T-cell (primary cell): Measurements from ENCODE around the gene SETD2. TPM values are rescaled to one million over a fixed set of nuclear protein-coding genes. Genes with fewer than 3 reads are reported as not detected.
A peak's percentile ranks its signal among the peaks of the same experiment; 100 is the strongest.
"Not testable (repeated sequence)": the region's sequence is repeated elsewhere in the genome, so short reads cannot be mapped to it uniquely, and the experiment has no call there.

Experiments
- ATAC-seq, 4 experiments: fragments of 200-7000 bp in 3 of 4; fragments of 150-1000 bp in 1 of 4; cut with Tn5 transposase; replicated peaks in 1 of 4; 1 replicate in 3 of 4; 2 replicates in 1 of 4; pipeline ENCODE4 v1.10.0; 2021; ENCODE audit warnings: moderate library complexity in 3 of 4, mild to moderate bottlenecking in 2 of 4, moderate number of reproducible peaks in 1 of 4
- CTCF ChIA-PET, 2 donors: fragments of 300-600 bp; sonication (Branson Sonifier 250); formaldehyde crosslinking; loops; one replicate each; lab custom pipeline; 2022; ENCODE audit warnings: antibody characterized with exemption in 2 of 2; lab: Charles Lee
- POLR2A ChIA-PET, 2 donors: fragments of 300-600 bp; sonication (Branson Sonifier 250); formaldehyde crosslinking; loops; one replicate each; lab custom pipeline; 2022; ENCODE audit warnings: antibody characterized with exemption in 2 of 2; lab: Charles Lee
- DNase-seq, 35 experiments: peaks; one replicate each; pipeline versions ENCODE4 v3.0.0 to v3.0.0-alpha.2; 2013 to 2023
- H3K27ac ChIP-seq: one replicate; pipeline ENCODE4 v1.5.1; 2013; ENCODE audit warnings: low read length
- H3K27me3 ChIP-seq, 2 experiments: replicated peaks in 1 of 2; 1 replicate in 1 of 2; 2 replicates in 1 of 2; pipeline versions ENCODE4 v1.6.1 to v1.7.0; 2013; ENCODE audit warnings: low read length in 1 of 2, mixed read lengths in 1 of 2; ENCODE audit not compliant: control insufficient read depth in 2 of 2, insufficient read depth in 2 of 2; ENCODE audit errors: extremely low read depth in 1 of 2
- H3K36me3 ChIP-seq, 2 donors: 1 replicate in 1 of 2; 2 replicates in 1 of 2; pipeline versions ENCODE4 v1.6.1 to v1.7.0; 2013; ENCODE audit warnings: low read length in 1 of 2; ENCODE audit not compliant: control insufficient read depth in 2 of 2, insufficient read depth in 1 of 2; ENCODE audit errors: extremely low read depth in 1 of 2
- H3K4me1 ChIP-seq, 2 experiments: 1 replicate in 1 of 2; 2 replicates in 1 of 2; pipeline versions ENCODE4 v1.6.1 to v1.7.0; 2013; ENCODE audit warnings: low read length in 2 of 2, mixed read lengths in 1 of 2; ENCODE audit not compliant: insufficient read depth in 2 of 2, control insufficient read depth in 1 of 2; ENCODE audit errors: extremely low read depth in 1 of 2
- H3K4me3 ChIP-seq, 2 donors: 1 replicate in 1 of 2; 2 replicates in 1 of 2; pipeline versions ENCODE4 v1.5.1 to v1.7.0; 2013; ENCODE audit warnings: mild to moderate bottlenecking in 2 of 2, low read length in 1 of 2, moderate library complexity in 1 of 2; ENCODE audit not compliant: control insufficient read depth in 1 of 2; ENCODE audit errors: extremely low read depth in 1 of 2
- H3K9me3 ChIP-seq: 2 replicates; pipeline ENCODE4 v1.7.0; 2013
- H3K27ac Mint-ChIP-seq, 2 donors: one replicate each; pipeline ENCODE4 v1.8.0; 2020 to 2021; ENCODE audit warnings: mild to moderate bottlenecking in 2 of 2, mixed read lengths in 2 of 2
- H3K27me3 Mint-ChIP-seq, 2 donors: one replicate each; pipeline ENCODE4 v1.8.0; 2021 to 2022; ENCODE audit warnings: mixed read lengths in 2 of 2
- H3K36me3 Mint-ChIP-seq: one replicate; pipeline ENCODE4 v1.8.0; 2021; ENCODE audit warnings: mixed read lengths
- H3K4me1 Mint-ChIP-seq, 3 donors: one replicate each; pipeline ENCODE4 v1.8.0; 2020 to 2022; ENCODE audit warnings: mixed read lengths in 3 of 3, mild to moderate bottlenecking in 1 of 3
- H3K4me3 Mint-ChIP-seq, 3 donors: one replicate each; pipeline ENCODE4 v1.8.0; 2020 to 2022; ENCODE audit warnings: mild to moderate bottlenecking in 3 of 3, mixed read lengths in 3 of 3, moderate library complexity in 3 of 3
- H3K9me3 Mint-ChIP-seq, 3 donors: one replicate each; pipeline ENCODE4 v1.8.0; 2020 to 2022; ENCODE audit warnings: mixed read lengths in 3 of 3
- WGBS: methylation state at CpG from one replicate; pipeline ENCODE4 v1.1.5; 2013; ENCODE audit warnings: missing lambda C conversion rate; ENCODE audit not compliant: insufficient coverage; 5-methylcytosine and 5-hydroxymethylcytosine counted together
- total RNA-seq, 35 experiments: library from RNA in 6 of 35; stranded (reverse) in 6 of 35; fragments of 120-200 nt in 1 of 35; gene quantifications; one replicate each; pipeline versions ENCODE4 v1.2.1 to v1.2.4 and lab custom pipeline; 2013 to 2026

The SETD2 gene
- total RNA-seq, 5 donors from 2014 or later (not counting 1 experiment from before 2014, with no cell fraction given) = 58.1 to 84.6 (median 63.9) TPM

DNA sequence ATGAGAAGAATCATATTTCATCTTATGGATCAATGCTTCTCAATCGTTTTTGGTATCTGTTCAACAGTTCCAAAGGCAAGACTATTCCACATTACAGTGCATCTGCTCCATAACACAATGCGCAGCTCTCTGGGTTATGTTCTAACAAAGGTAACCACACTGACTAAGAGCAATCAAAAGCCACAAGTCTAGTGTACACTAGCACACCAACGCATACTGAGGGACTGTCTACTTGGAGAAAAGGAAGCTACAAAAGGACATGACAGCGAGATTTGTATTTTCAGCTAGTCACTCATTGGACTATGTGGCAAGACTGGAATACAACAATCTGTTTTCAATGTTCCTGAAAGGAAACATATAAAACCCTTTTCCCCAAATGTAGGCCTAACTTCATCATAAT lies 35.8 kb downstream of the SETD2 start:
- no peak overlapping the region for H3K27ac ChIP-seq
- peaks cover 3 to 5% of the 10 kb centered on the region in 2 experiments for H3K4me1 ChIP-seq
- DNase-seq = no peak
- H3K36me3 ChIP-seq = peaks cover 3 to 17% of the 10 kb centered on the region in 2 donors
- H3K27ac Mint-ChIP-seq = no peak overlapping the region
- no peaks in the 10 kb centered on the region for H3K9me3 ChIP-seq
- no peaks in the 10 kb centered on the region for H3K9me3 Mint-ChIP-seq
- peaks cover 28% of the 10 kb centered on the region for H3K36me3 Mint-ChIP-seq
- ATAC-seq = no peak
- CTCF ChIA-PET = interaction anchor here in 1 of 2 donors (0.6 kb wide), 1 partner anchor 85 kb away, joined by 3 read pairs; no protein-coding TSS in a partner anchor
- H3K4me3 Mint-ChIP-seq = no peak overlapping the region
- H3K27me3 ChIP-seq = no peaks in the 10 kb centered on the region
- no peak overlapping the region for H3K4me3 ChIP-seq
- H3K27me3 Mint-ChIP-seq = no peaks in the 10 kb centered on the region
- 100% methylated on average over 2 of the region's 4 CpGs for WGBS
- peaks cover 45 to 50% (median 46%) of the 10 kb centered on the region in 3 donors for H3K4me1 Mint-ChIP-seq
- POLR2A ChIA-PET = interaction anchor here in 1 of 2 donors (0.6 kb wide), 1 partner anchor 17 kb away, joined by 14 read pairs; no protein-coding TSS in a partner anchor

DNA sequence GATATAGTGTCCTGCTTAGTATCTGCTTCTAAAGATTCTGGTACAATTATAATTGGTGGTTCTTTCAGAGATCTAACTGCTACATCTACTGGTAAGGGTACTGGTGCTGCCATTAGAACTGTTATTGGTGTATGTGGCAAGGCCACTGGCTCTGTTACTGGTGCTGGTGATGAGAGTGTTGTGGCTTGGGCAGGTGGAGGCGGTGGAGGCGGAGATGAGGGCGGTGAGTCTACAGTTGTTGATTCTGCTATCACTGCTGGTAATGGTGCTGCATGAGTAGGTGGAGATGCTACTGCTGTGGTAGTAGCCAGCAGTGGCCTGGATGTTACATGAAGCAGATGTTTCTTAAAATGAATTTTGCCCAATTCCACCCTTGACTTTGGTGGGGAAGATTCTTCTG lies 40.1 kb downstream of the SETD2 start:
- no peaks in the 10 kb centered on the region for H3K9me3 Mint-ChIP-seq
- no peak overlapping the region for H3K27ac ChIP-seq
- ATAC-seq (no peak), DNase-seq (no peak)
- peaks cover 48 to 57% (median 56%) of the 10 kb centered on the region in 3 donors for H3K4me1 Mint-ChIP-seq
- no peaks in the 10 kb centered on the region for H3K27me3 ChIP-seq
- WGBS = 96% methylated on average over 3 of the region's 3 CpGs
- CTCF ChIA-PET = no interaction called here
- H3K4me3 Mint-ChIP-seq = no peak overlapping the region
- H3K9me3 ChIP-seq = no peaks in the 10 kb centered on the region
- peaks cover 3 to 45% of the 10 kb centered on the region in 2 donors for H3K36me3 ChIP-seq
- POLR2A ChIA-PET = no interaction called here
- no peak overlapping the region for H3K27ac Mint-ChIP-seq
- H3K4me1 ChIP-seq = peaks cover 3 to 4% of the 10 kb centered on the region in 2 experiments
- no peaks in the 10 kb centered on the region for H3K27me3 Mint-ChIP-seq
- H3K36me3 Mint-ChIP-seq = peaks cover 60% of the 10 kb centered on the region
- H3K4me3 ChIP-seq = no peak overlapping the region

DNA sequence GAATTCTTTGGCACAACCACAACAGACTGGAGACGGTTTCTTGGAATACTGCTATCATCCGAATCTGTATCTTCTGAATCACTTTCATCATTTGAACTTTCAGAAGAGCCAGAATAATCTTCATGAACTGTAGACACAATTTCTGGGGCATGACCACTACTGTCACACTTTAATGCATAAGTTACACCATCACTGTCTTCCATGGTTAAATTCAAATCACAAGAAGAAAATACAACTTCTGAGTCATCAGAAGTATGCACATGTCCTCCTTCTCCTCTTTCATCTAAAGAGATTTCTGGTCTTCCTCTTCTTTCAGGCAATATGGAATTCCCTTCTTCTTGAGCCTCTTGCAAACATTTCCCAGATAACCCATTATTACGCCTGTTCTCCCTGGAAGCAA lies 42.5 kb downstream of the SETD2 start:
- CTCF ChIA-PET = interaction anchor here in 1 of 2 donors (0.6 kb wide), 1 partner anchor 59 kb away, joined by 3 read pairs; no protein-coding TSS in a partner anchor
- Mint-ChIP-seq H3K9me3 (no peaks in the 10 kb centered on the region), H3K27me3 (no peaks in the 10 kb centered on the region), H3K4me3 (no peak overlapping the region), H3K27ac (peak overlapping the region; percentile 11 to 24), H3K4me1 (peaks cover 49 to 54% (median 51%) of the 10 kb centered on the region in 3 donors), H3K36me3 (peaks cover 73% of the 10 kb centered on the region)
- POLR2A ChIA-PET = no interaction called here
- no peaks in the 10 kb centered on the region for H3K9me3 ChIP-seq
- H3K27ac ChIP-seq = no peak overlapping the region
- H3K27me3 ChIP-seq = no peaks in the 10 kb centered on the region
- WGBS = 89% methylated on average over 3 of the region's 3 CpGs
- no peak overlapping the region for H3K4me3 ChIP-seq
- ATAC-seq (no peak), DNase-seq (no peak)
- H3K4me1 ChIP-seq = peaks cover 8 to 10% of the 10 kb centered on the region in 2 experiments
- H3K36me3 ChIP-seq = peaks cover 3 to 52% of the 10 kb centered on the region in 2 donors

DNA sequence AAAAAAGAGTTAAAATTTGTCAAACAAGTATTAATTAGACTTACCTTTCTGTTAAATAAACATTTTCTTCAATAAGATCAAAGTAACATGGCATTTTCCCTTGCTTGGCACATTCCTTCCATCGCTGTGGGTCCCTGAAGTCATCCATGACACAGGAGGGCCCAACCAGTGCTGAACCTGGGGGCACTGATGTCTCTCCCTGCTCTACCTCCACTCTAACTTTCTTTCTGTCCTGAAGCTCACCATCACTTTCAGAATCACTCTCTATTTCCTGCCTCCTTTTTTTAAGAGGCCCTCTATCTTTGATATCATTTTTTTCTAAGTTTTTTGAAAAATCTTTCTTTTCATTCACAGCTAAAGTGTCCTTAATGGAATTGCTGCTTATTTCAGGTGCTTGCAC lies 43.8 kb downstream of the SETD2 start:
- no peak for DNase-seq
- no peak for ATAC-seq
- H3K4me1 Mint-ChIP-seq = peaks cover 48 to 51% (median 48%) of the 10 kb centered on the region in 3 donors
- 87% methylated on average over 1 of the region's 1 CpG for WGBS
- H3K27ac ChIP-seq = no peak overlapping the region
- peaks cover 65% of the 10 kb centered on the region for H3K36me3 Mint-ChIP-seq
- H3K4me3 Mint-ChIP-seq = no peak overlapping the region
- ChIA-PET CTCF (interaction anchor here in 1 of 2 donors (0.6 kb wide), 1 partner anchor 24 kb away, joined by 4 read pairs; no protein-coding TSS in a partner anchor), POLR2A (no interaction called here)
- H3K27me3 Mint-ChIP-seq = no peaks in the 10 kb centered on the region
- no peaks in the 10 kb centered on the region for H3K9me3 Mint-ChIP-seq
- H3K4me1 ChIP-seq = peaks cover 8 to 10% of the 10 kb centered on the region in 2 experiments
- H3K27me3 ChIP-seq = no peaks in the 10 kb centered on the region
- H3K4me3 ChIP-seq = no peak overlapping the region
- peak overlapping the region; percentile 71 to 85 for H3K27ac Mint-ChIP-seq
- H3K36me3 ChIP-seq = peaks cover 3 to 56% of the 10 kb centered on the region in 2 donors
- no peaks in the 10 kb centered on the region for H3K9me3 ChIP-seq

DNA sequence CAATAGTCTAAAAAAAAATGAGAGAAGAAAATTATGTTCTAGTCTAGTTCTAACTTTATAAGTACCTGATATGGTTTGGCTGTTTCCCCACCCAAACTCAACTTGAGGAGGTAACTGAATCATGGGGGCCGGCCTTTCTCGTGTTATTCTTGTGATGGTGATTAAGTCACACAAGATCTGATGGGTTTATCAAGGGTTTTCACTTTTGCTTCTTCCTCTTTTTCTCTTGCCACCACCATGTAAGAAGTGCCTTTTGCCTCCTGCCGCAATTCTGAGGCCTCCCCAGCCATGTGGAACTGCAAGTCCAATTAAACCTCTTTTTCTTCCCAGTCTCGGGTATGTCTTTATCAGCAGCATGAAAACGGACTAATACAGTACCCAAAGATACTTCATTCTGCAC lies 44.5 kb downstream of the SETD2 start:
- H3K27me3 Mint-ChIP-seq, POLR2A ChIA-PET, H3K4me3 ChIP-seq, H3K27ac ChIP-seq, CTCF ChIA-PET, H3K9me3 Mint-ChIP-seq, H3K9me3 ChIP-seq, H3K4me3 Mint-ChIP-seq, H3K27me3 ChIP-seq, ATAC-seq: not testable (repeated sequence)
- Histone ChIP-seq H3K4me1 (peaks cover 8 to 10% of the 10 kb centered on the region in 2 experiments), H3K36me3 (peaks cover 3 to 60% of the 10 kb centered on the region in 2 donors)
- peak in 1 of 35 experiments; percentile 3 for DNase-seq
- WGBS = no CpG with 5 or more reads among the region's 5 CpGs
- Mint-ChIP-seq H3K27ac (peak overlapping the region; percentile 29 to 41), H3K36me3 (peaks cover 65% of the 10 kb centered on the region), H3K4me1 (peaks cover 48 to 51% (median 48%) of the 10 kb centered on the region in 3 donors)

DNA sequence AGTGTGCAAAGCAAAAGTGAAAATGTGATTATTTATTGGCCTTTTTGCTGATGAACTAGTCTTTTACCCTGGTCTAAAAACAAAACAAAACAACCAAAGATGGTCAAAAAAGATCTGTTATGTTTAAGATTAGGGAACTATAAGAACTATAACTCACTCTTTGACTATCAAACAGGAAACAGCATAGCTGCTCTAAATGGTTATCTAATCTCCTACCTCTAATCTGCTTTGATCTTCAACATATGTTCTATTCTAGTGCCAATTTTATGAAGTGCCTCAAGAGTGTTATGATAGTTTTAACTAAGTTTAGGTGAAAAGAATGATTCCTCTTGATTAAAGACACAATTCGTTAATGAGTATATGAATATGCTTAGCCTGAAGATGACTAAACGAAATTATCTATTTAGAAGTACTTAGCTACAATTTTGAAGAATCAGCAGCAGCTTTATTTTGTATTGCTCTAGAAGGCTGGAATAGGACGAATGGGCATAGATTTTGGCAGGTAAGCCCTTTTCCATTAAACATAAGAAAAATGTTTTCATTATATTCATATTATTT lies 46.0 kb downstream of the SETD2 start:
- Histone ChIP-seq H3K4me1 (peaks cover 8 to 10% of the 10 kb centered on the region in 2 experiments), H3K36me3 (peaks cover 0 to 57% of the 10 kb centered on the region in 2 donors), H3K9me3 (no peaks in the 10 kb centered on the region), H3K27me3 (no peaks in the 10 kb centered on the region), H3K4me3 (no peak overlapping the region), H3K27ac (peak overlapping the region; percentile 6)
- Mint-ChIP-seq H3K4me1 (peaks cover 45 to 51% (median 48%) of the 10 kb centered on the region in 3 donors), H3K27me3 (no peaks in the 10 kb centered on the region), H3K27ac (peak overlapping the region; percentile 53 to 82), H3K36me3 (peaks cover 64% of the 10 kb centered on the region), H3K9me3 (no peaks in the 10 kb centered on the region), H3K4me3 (peak overlapping the region in 1 of 3 donors; percentile 6)
- ChIA-PET CTCF (interaction anchor here in 1 of 2 donors (0.5 to 0.6 kb wide), 2 partner anchors 60 to 578 kb away, joined by 3 to 4 read pairs; no protein-coding TSS in a partner anchor), POLR2A (interaction anchor here in 1 of 2 donors (0.7 kb wide), 1 partner anchor 85 kb away, joined by 3 read pairs; no protein-coding TSS in a partner anchor)
- WGBS = no CpG with 5 or more reads among the region's 3 CpGs
- peak in 1 of 35 experiments; percentile 12 for DNase-seq
- ATAC-seq = peak; percentile 53 to 80 (median 60)
